GM12891 (cell line): Measurements from ENCODE around the gene UBE2O.

ENCODE experiments used
- POLR2A ChIP-seq: IDR thresholded peaks from 2 replicates; pipeline ENCODE4 v1.6.1; 2011; ENCODE audit warnings: low read depth, low read length, control low read depth
- POLR2AphosphoS5 ChIP-seq: IDR thresholded peaks from 2 replicates; pipeline ENCODE4 v1.6.1; 2011; ENCODE audit warnings: low read depth, low read length, control low read depth
- POU2F2 ChIP-seq: IDR thresholded peaks from 2 replicates; pipeline ENCODE4 v1.6.1; 2011; ENCODE audit warnings: low read depth, mild to moderate bottlenecking, control low read depth, low read length, moderate library complexity
- SPI1 ChIP-seq: IDR thresholded peaks from 2 replicates; pipeline ENCODE4 v1.6.1; 2011; ENCODE audit warnings: low read depth, low read length, control low read depth
- TAF1 ChIP-seq: IDR thresholded peaks from 2 replicates; pipeline ENCODE4 v1.6.1; 2011; ENCODE audit warnings: low read depth, low read length, control low read depth

GRCh38 chr17:76435751-76436150 lies 17.2 kb downstream of the UBE2O start:
- no peak for TF ChIP-seq POLR2AphosphoS5
- no peak for TF ChIP-seq POU2F2
- no peak for TF ChIP-seq POLR2A
- TF ChIP-seq SPI1, result no peak
- no peak for TF ChIP-seq TAF1
